A549 (cell line): Measurements from ENCODE around the gene ABHD11.
"Not testable (repeated sequence)": the region's sequence is repeated elsewhere in the genome, so short reads cannot be mapped to it uniquely, and the experiment has no call there.

Experiments used
- CEBPB ChIP-seq, 2 experiments: fragments of >200 bp in 1 of 2; sonication (Bioruptor Twin) in 1 of 2; formaldehyde crosslinking in 1 of 2; IDR thresholded peaks; 2 replicates each; pipeline ENCODE4 v1.6.1; 2012 to 2016
- EP300 ChIP-seq, 2 experiments: fragments of >200 bp; sonication (Bioruptor Twin); formaldehyde crosslinking; IDR thresholded peaks; 2 replicates in 1 of 2; 3 replicates in 1 of 2; pipeline ENCODE4 v1.6.1; 2016 to 2017
- NR3C1 ChIP-seq: fragments of >200 bp; sonication (Bioruptor Twin); formaldehyde crosslinking; IDR thresholded peaks from 3 replicates; pipeline ENCODE4 v1.6.1; 2017
- RAD21 ChIP-seq, 2 experiments: fragments of >200 bp in 1 of 2; sonication (Bioruptor Twin) in 1 of 2; formaldehyde crosslinking in 1 of 2; IDR thresholded peaks in 1 of 2; conservative IDR thresholded peaks in 1 of 2; 2 replicates in 1 of 2; 3 replicates in 1 of 2; pipeline ENCODE4 v1.6.1; 2012 to 2018; ENCODE audit warnings: inconsistent platforms in 1 of 2
- TF ChIP-seq, protein P1 (sequence below): fragments of >200 bp; sonication (Bioruptor Twin); formaldehyde crosslinking; IDR thresholded peaks from 3 replicates; pipeline ENCODE4 v1.5.1; 2016

DNA sequence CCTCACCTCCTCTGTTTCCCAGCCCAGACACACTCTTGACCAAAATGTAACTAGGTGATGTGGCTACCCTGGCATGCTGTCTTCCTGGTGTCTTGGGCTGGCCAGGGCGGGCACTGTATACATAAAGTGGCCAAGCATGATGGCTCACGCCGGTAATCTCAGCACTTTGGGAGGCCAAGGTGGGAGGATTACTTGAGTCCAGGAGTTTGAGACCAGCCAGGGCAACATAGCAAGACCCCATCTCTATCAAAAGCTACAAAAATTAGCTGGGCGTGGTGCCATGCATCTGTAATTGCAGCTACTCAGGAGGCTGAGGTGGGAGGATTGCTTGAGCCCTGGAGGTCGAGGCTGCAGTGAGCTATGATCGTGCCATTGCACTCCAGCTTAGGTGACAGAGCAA, 25.3 kb downstream of the ABHD11 start:
- TF ChIP-seq, protein P1, sequence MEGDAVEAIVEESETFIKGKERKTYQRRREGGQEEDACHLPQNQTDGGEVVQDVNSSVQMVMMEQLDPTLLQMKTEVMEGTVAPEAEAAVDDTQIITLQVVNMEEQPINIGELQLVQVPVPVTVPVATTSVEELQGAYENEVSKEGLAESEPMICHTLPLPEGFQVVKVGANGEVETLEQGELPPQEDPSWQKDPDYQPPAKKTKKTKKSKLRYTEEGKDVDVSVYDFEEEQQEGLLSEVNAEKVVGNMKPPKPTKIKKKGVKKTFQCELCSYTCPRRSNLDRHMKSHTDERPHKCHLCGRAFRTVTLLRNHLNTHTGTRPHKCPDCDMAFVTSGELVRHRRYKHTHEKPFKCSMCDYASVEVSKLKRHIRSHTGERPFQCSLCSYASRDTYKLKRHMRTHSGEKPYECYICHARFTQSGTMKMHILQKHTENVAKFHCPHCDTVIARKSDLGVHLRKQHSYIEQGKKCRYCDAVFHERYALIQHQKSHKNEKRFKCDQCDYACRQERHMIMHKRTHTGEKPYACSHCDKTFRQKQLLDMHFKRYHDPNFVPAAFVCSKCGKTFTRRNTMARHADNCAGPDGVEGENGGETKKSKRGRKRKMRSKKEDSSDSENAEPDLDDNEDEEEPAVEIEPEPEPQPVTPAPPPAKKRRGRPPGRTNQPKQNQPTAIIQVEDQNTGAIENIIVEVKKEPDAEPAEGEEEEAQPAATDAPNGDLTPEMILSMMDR = not testable (repeated sequence)
- TF ChIP-seq EP300 (IDR thresholded peaks at IDR 0.05); NR3C1; RAD21 (conservative IDR thresholded peaks at IDR 0.05 in 1 of 2, IDR thresholded peaks at IDR 0.05 in 1 of 2); CEBPB (IDR thresholded peaks at IDR 0.05): not testable (repeated sequence)
